Smooth muscle cell (in vitro differentiated cells): ENCODE results near the gene TPP2. TPM values are rescaled to one million over a fixed set of nuclear protein-coding genes. Genes with fewer than 3 reads are reported as not detected.

Source experiments
- DNase-seq: peaks from one replicate; lab custom pipeline; 2025; ENCODE audit not compliant: unreplicated experiment; lab: John Stamatoyannopoulos, UW
- H2AFZ ChIP-seq: fragments of 200-600 bp; sonication (generic); 2 replicates; pipeline ENCODE4 v1.6.0; 2016; ENCODE audit warnings: antibody characterized with exemption, low read depth, mild to moderate bottlenecking
- H3F3A ChIP-seq: fragments of 200-600 bp; sonication (generic); 2 replicates; pipeline ENCODE4 v1.6.0; 2017; ENCODE audit warnings: antibody characterized with exemption, low read depth
- H3K27ac ChIP-seq: fragments of 200-600 bp; sonication (generic); 2 replicates; pipeline ENCODE4 v1.5.1; 2016; ENCODE audit warnings: low read depth, mild to moderate bottlenecking
- H3K27me3 ChIP-seq: fragments of 200-600 bp; sonication (generic); 2 replicates; pipeline ENCODE4 v1.6.1; 2016; ENCODE audit warnings: low read depth, mild to moderate bottlenecking
- H3K36me3 ChIP-seq: fragments of 200-600 bp; sonication (generic); 2 replicates; pipeline ENCODE4 v1.5.1; 2016; ENCODE audit warnings: low read depth
- H3K4me1 ChIP-seq: fragments of 200-600 bp; sonication (generic); 2 replicates; pipeline ENCODE4 v1.5.1; 2016; ENCODE audit warnings: low read depth
- H3K4me2 ChIP-seq: fragments of 200-600 bp; sonication (generic); 2 replicates; pipeline ENCODE4 v1.6.0; 2016; ENCODE audit warnings: mild to moderate bottlenecking
- H3K4me3 ChIP-seq: fragments of 200-600 bp; sonication (generic); 2 replicates; pipeline ENCODE4 v1.5.1; 2016; ENCODE audit warnings: mild to moderate bottlenecking
- H3K79me2 ChIP-seq: fragments of 200-600 bp; sonication (generic); 2 replicates; pipeline ENCODE4 v1.6.0; 2016; ENCODE audit warnings: low read depth, mild to moderate bottlenecking
- H3K9ac ChIP-seq: fragments of 200-600 bp; sonication (generic); 2 replicates; pipeline ENCODE4 v1.6.0; 2016; ENCODE audit warnings: low read depth
- H3K9me3 ChIP-seq: fragments of 200-600 bp; sonication (generic); replicated peaks from 2 replicates; pipeline ENCODE4 v1.5.1; 2016; ENCODE audit warnings: low read depth
- H4K20me1 ChIP-seq: fragments of 200-600 bp; sonication (generic); 2 replicates; pipeline ENCODE4 v1.6.0; 2016; ENCODE audit warnings: low read depth
- CTCF ChIP-seq: fragments of 200-600 bp; sonication (generic); IDR thresholded peaks from 2 replicates; pipeline ENCODE4 v1.5.1; 2017; ENCODE audit warnings: borderline replicate concordance, mild to moderate bottlenecking, antibody characterized with exemption; ENCODE audit not compliant: insufficient read depth, poor library complexity, severe bottlenecking
- WGBS: methylation state at CpG from one replicate; pipeline ENCODE4 v1.1.7; 2016; ENCODE audit warnings: low lambda C conversion rate; 5-methylcytosine and 5-hydroxymethylcytosine counted together
- polyA plus RNA-seq: library from polyadenylated mRNA; unstranded; fragments of >200 nt; fragmentation: Nextera tagmentation; extraction: Ambion mirVana; gene quantifications from 2 replicates; pipeline ENCODE4 v1.2.1, GENCODE V29; 2016
- total RNA-seq: library from RNA; depleted of rRNA; stranded (reverse); fragments of >200 nt; gene quantifications from 2 replicates; pipeline ENCODE4 v1.2.3, GENCODE V29; 2014

Gene TPP2
- total and polyA plus RNA-seq, 2 experiments from 2014 or later: 13.0 to 38.7 TPM

- H4K20me1 ChIP-seq: peaks cover 68% of the 10 kb centered on the region
- H3K4me3 ChIP-seq: no peak overlapping the region
- H3K4me1 ChIP-seq: no peaks in the 10 kb centered on the region
- no peak for TF ChIP-seq CTCF
- H3K9ac ChIP-seq: no peak overlapping the region
- peaks cover under 1% of the 10 kb centered on the region for H3K36me3 ChIP-seq
- no peaks in the 10 kb centered on the region for H3F3A ChIP-seq
- WGBS: 91% methylated on average over 9 of the region's 9 CpGs
- peaks cover 54% of the 10 kb centered on the region for H3K79me2 ChIP-seq
- no peak overlapping the region for H3K4me2 ChIP-seq
- H2AFZ ChIP-seq: no peak overlapping the region
- no peak for DNase-seq
- no peaks in the 10 kb centered on the region for H3K9me3 ChIP-seq
- no peak overlapping the region for H3K27ac ChIP-seq
- H3K27me3 ChIP-seq: no peaks in the 10 kb centered on the region
Observed at GRCh38 chr13:102610296-102610895, 13.6 kb downstream of the TPP2 start.

- no peak overlapping the region for H3K9ac ChIP-seq
Observed at GRCh38 chr13:102617697-102618350, 21.0 kb downstream of the TPP2 start.

GRCh38 chr13:102620516-102620915, 23.7 kb downstream of the TPP2 start:
- no peaks in the 10 kb centered on the region for H4K20me1 ChIP-seq
- no peak for TF ChIP-seq CTCF
- H2AFZ ChIP-seq: no peak overlapping the region
- H3K27ac ChIP-seq: no peak overlapping the region
- DNase-seq: no peak
- no peaks in the 10 kb centered on the region for H3K79me2 ChIP-seq
- no peak overlapping the region for H3K4me3 ChIP-seq
- H3K9me3 ChIP-seq: no peaks in the 10 kb centered on the region
- peaks cover 36% of the 10 kb centered on the region for H3K36me3 ChIP-seq
- no peak overlapping the region for H3K9ac ChIP-seq
- no peaks in the 10 kb centered on the region for H3K27me3 ChIP-seq
- H3K4me2 ChIP-seq: no peak overlapping the region
- H3K4me1 ChIP-seq: no peaks in the 10 kb centered on the region
- no peaks in the 10 kb centered on the region for H3F3A ChIP-seq
- over 99% methylated on average over 6 of the region's 6 CpGs for WGBS

More at GRCh38 chr13:102617697-102618350, 21.0 kb downstream of the TPP2 start:
- Histone ChIP-seq H4K20me1 (peaks cover 14% of the 10 kb centered on the region), H3K9me3 (no peaks in the 10 kb centered on the region), H3K4me2 (no peak overlapping the region), H3K36me3 (peaks cover 31% of the 10 kb centered on the region), H2AFZ (no peak overlapping the region), H3K27me3 (no peaks in the 10 kb centered on the region), H3K27ac (no peak overlapping the region), H3K79me2 (peaks cover 7% of the 10 kb centered on the region), H3F3A (no peaks in the 10 kb centered on the region), H3K4me1 (no peaks in the 10 kb centered on the region), H3K4me3 (no peak overlapping the region)
- TF ChIP-seq CTCF: no peak
- WGBS: 95% methylated on average over 4 of the region's 4 CpGs
- DNase-seq: no peak
